GM23248 (cell line): ENCODE results near the gene CD7.

Source experiments
- EZH2 ChIP-seq: fragments of 200-600 bp; sonication (generic); IDR thresholded peaks from 2 replicates; pipeline ENCODE4 v1.6.1; 2018; ENCODE audit warnings: antibody characterized with exemption, mild to moderate bottlenecking; ENCODE audit not compliant: insufficient read depth, poor library complexity, severe bottlenecking
- EZH2phosphoT487 ChIP-seq: fragments of 200-600 bp; sonication (generic); IDR thresholded peaks from 2 replicates; pipeline ENCODE4 v1.6.1; 2018; ENCODE audit warnings: antibody characterized with exemption, moderate library complexity, mild to moderate bottlenecking, low read depth; ENCODE audit not compliant: insufficient read depth

DNA sequence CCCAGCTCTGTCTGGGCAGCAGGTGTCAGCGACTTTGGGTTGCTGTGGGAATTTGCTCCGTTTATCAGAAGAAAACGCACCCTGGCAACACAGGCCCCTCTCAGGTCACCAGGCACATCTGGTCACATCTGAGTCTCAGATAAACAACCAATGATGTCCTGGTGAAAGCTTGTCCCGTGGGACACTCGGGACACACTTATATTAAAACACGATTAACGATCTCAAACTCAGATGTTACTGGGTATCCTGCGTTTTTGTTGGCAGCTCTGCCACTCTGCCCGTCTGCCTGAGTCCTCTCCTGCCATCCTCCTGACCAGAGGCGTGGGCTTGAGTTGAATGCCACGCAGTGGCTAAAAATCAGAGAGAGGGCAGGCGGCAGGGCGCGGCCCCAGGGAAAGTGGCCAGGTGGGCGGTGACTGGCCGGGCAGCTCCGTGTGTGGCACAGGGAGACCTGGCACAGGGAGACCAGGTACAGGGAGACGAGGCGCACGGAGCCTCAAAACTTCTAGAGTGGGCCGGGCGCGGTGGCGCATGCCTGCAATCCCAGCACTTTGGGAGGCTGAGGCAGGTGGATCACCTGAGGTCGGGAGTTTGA is 14.0 kb upstream of the CD7 start:
- no peak for TF ChIP-seq EZH2
- no peak for TF ChIP-seq EZH2phosphoT487
